Right lobe of liver (tissue), 6 donors: Measurements from ENCODE around the gene BCL10. TPM values are rescaled to one million over a fixed set of nuclear protein-coding genes. Genes with fewer than 3 reads are reported as not detected.

Experiments
- ATAC-seq, 4 donors: fragments of 200-7000 bp; cut with Tn5 transposase; one replicate each; pipeline ENCODE4 v1.9.1; 2020; ENCODE audit warnings: mild to moderate bottlenecking in 4 of 4, moderate library complexity in 4 of 4
- DNase-seq, 3 donors: peaks; one replicate each; pipeline ENCODE4 v3.0.0-alpha.2; 2020
- H3K27ac ChIP-seq, 3 donors: fragments of 200-600 bp; one replicate each; pipeline ENCODE4 v1.8.0; 2022
- H3K27me3 ChIP-seq, 2 donors: fragments of 200-600 bp; one replicate each; pipeline ENCODE4 v1.8.0; 2022
- H3K36me3 ChIP-seq, 4 donors: fragments of 200-600 bp; sonication (generic) in 1 of 4; one replicate each; pipeline versions ENCODE4 v1.5.1 to v1.8.0; 2017 to 2022; ENCODE audit warnings: control low read depth in 1 of 4
- H3K4me1 ChIP-seq, 4 donors: fragments of 200-600 bp; sonication (generic) in 1 of 4; one replicate each; pipeline versions ENCODE4 v1.5.1 to v1.8.0; 2017 to 2022; ENCODE audit warnings: control low read depth in 1 of 4
- H3K4me3 ChIP-seq, 3 donors: fragments of 200-600 bp; one replicate each; pipeline ENCODE4 v1.8.0; 2022
- H3K9me3 ChIP-seq, 4 donors: fragments of 200-600 bp; sonication (generic) in 1 of 4; one replicate each; pipeline versions ENCODE4 v1.5.1 to v1.8.0; 2017 to 2022; ENCODE audit warnings: control low read depth in 1 of 4
- CTCF ChIP-seq, 4 donors: fragments of 200-600 bp in 3 of 4; fragments of 450-650 bp in 1 of 4; IDR thresholded peaks; one replicate each; pipeline versions ENCODE4 v1.5.1 to v1.8.0; 2016 to 2022; ENCODE audit warnings: antibody characterized with exemption in 4 of 4, mild to moderate bottlenecking in 2 of 4
- POLR2A ChIP-seq: fragments of 450-650 bp; IDR thresholded peaks from one replicate; pipeline ENCODE4 v1.6.1; 2017; ENCODE audit warnings: antibody characterized with exemption, mild to moderate bottlenecking
- WGBS: methylation state at CpG from one replicate; pipeline ENCODE4 v1.1.6; 2018; ENCODE audit warnings: low coverage, low lambda C conversion rate; ENCODE audit not compliant: insufficient coverage; ENCODE audit errors: missing lambda C conversion rate; 5-methylcytosine and 5-hydroxymethylcytosine counted together
- intact Hi-C, 2 donors: fragments of 100-400 bp; cut with DNase I; formaldehyde crosslinking; loops; one replicate each; pipeline versions ENCODE4 v1.11.2 to v1.14.1; 2022
- total RNA-seq, 6 experiments: library from RNA; depleted of rRNA in 2 of 6; stranded (reverse); fragments of >200 nt in 2 of 6; fragmentation: NEBNext Ultra II Directional in 3 of 6; extraction: Animal tissue kit (Norgen Biotek cat#: 25700) in 3 of 6; gene quantifications; one replicate each; pipeline versions ENCODE4 v1.1.0 to v1.2.4, GENCODE V29; 2016 to 2023
- donor health status: DM: no; HTN: yes; CAD: no.
- donor health status: DM: no; HTN: no; CAD: no.
- donor health status: DM: no; HTN: no; CAD: no.
- donor health status: DM: no; HTN: yes; CAD: no.
- donor health status: DM: no; HTN: yes; CAD: no.

Gene BCL10
- total RNA-seq, 6 experiments from 2014 or later: 7.3 to 14.1 (median 9.1) TPM

- no peaks in the 10 kb centered on the region for H3K27me3 ChIP-seq
- H3K36me3 ChIP-seq: no peaks in the 10 kb centered on the region
- intact Hi-C loops: no loop called here
- TF ChIP-seq CTCF (IDR thresholded peaks at IDR 0.05): no peak
- no peak for TF ChIP-seq POLR2A
- DNase-seq: no peak
- H3K9me3 ChIP-seq: no peaks in the 10 kb centered on the region
- no peak overlapping the region for H3K27ac ChIP-seq
- no peak for ATAC-seq
- H3K4me1 ChIP-seq: no peaks in the 10 kb centered on the region
- no peak overlapping the region for H3K4me3 ChIP-seq
- 62% methylated on average over 3 of the region's 4 CpGs for WGBS
These were observed 32.0 kb downstream of the BCL10 start for GRCh38 chr1:85244271-85245061.

GRCh38 chr1:85243372-85243771, 33.1 kb downstream of the BCL10 start:
- Histone ChIP-seq H3K27ac (no peak overlapping the region), H3K27me3 (no peaks in the 10 kb centered on the region), H3K4me1 (no peaks in the 10 kb centered on the region), H3K36me3 (no peaks in the 10 kb centered on the region), H3K9me3 (no peaks in the 10 kb centered on the region), H3K4me3 (no peak overlapping the region)
- intact Hi-C loops: no loop called here
- TF ChIP-seq CTCF (IDR thresholded peaks at IDR 0.05) (no peak), POLR2A (no peak)
- ATAC-seq: no peak
- no peak for DNase-seq

GRCh38 chr1:85240643-85241042, 35.8 kb downstream of the BCL10 start:
- DNase-seq (no peak), ATAC-seq (no peak)
- no peak for TF ChIP-seq CTCF (IDR thresholded peaks at IDR 0.05)
- TF ChIP-seq POLR2A: no peak
- Histone ChIP-seq H3K36me3 (no peaks in the 10 kb centered on the region), H3K4me3 (no peak overlapping the region), H3K9me3 (no peaks in the 10 kb centered on the region), H3K4me1 (no peaks in the 10 kb centered on the region), H3K27me3 (no peaks in the 10 kb centered on the region), H3K27ac (no peak overlapping the region)
- 37% methylated on average over 1 of the region's 1 CpG for WGBS
- intact Hi-C loops: no loop called here

- no peaks in the 10 kb centered on the region for H3K9me3 ChIP-seq
- intact Hi-C loops: no loop called here
- H3K36me3 ChIP-seq: no peaks in the 10 kb centered on the region
- TF ChIP-seq CTCF (IDR thresholded peaks at IDR 0.05) (peak; percentile 26 to 45 (median 44)), POLR2A (no peak)
- H3K27ac ChIP-seq: no peak overlapping the region
- H3K4me3 ChIP-seq: no peak overlapping the region
- H3K27me3 ChIP-seq: no peaks in the 10 kb centered on the region
- ATAC-seq: peak; percentile 71 to 89 (median 86)
- no peaks in the 10 kb centered on the region for H3K4me1 ChIP-seq
- DNase-seq: peak in 1 of 3 donors; percentile 26
- WGBS: no CpG with 5 or more reads among the region's 1 CpG
These were observed 36.2 kb downstream of the BCL10 start for GRCh38 chr1:85240174-85240601.
